Tibial artery (tissue), 4 donors: ENCODE results near the gene SCGN.

Experiments used
- DNase-seq, 2 donors: peaks; one replicate each; pipeline ENCODE4 v3.0.0-alpha.2; 2019
- H3K27ac ChIP-seq, 2 donors: fragments of 200-600 bp; sonication (generic) in 1 of 2; 1 replicate in 1 of 2; 2 replicates in 1 of 2; pipeline ENCODE4 v1.5.1; 2018 to 2019; ENCODE audit warnings: mild to moderate bottlenecking in 1 of 2
- H3K27me3 ChIP-seq, 2 donors: fragments of 200-600 bp; sonication (generic) in 1 of 2; one replicate each; pipeline versions ENCODE4 v1.5.1 to v1.6.0; 2016 to 2019
- H3K36me3 ChIP-seq, 3 donors: fragments of 200-600 bp; sonication (generic) in 2 of 3; one replicate each; pipeline ENCODE4 v1.5.1; 2016 to 2019; ENCODE audit warnings: mild to moderate bottlenecking in 2 of 3
- H3K4me1 ChIP-seq, 4 donors: fragments of 200-600 bp; sonication (generic) in 2 of 4; 1 replicate in 3 of 4; 2 replicates in 1 of 4; pipeline ENCODE4 v1.5.1; 2016 to 2019
- H3K4me3 ChIP-seq, 2 donors: fragments of 200-600 bp; sonication (generic) in 1 of 2; 1 replicate in 1 of 2; 2 replicates in 1 of 2; pipeline ENCODE4 v1.5.1; 2018 to 2019; ENCODE audit warnings: mild to moderate bottlenecking in 2 of 2
- H3K9me3 ChIP-seq, 3 donors: fragments of 200-600 bp; sonication (generic) in 1 of 3; one replicate each; pipeline ENCODE4 v1.5.1; 2016 to 2019
- CTCF ChIP-seq, 2 experiments: fragments of 200-600 bp in 1 of 2; fragments of 450-650 bp in 1 of 2; IDR thresholded peaks; one replicate each; pipeline ENCODE4 v1.5.1; 2017 to 2019; ENCODE audit warnings: antibody characterized with exemption in 2 of 2, mild to moderate bottlenecking in 1 of 2, moderate library complexity in 1 of 2
- intact Hi-C: fragments of 100-400 bp; cut with DNase I; formaldehyde crosslinking; loops from one replicate; pipeline ENCODE4 v1.15.0; 2023; ENCODE audit warnings: low total_unique reads

Gene SCGN

GRCh38 chr6:25639653-25640052 lies 12.4 kb upstream of the SCGN start:
- Histone ChIP-seq H3K27ac (no peak overlapping the region), H3K4me1 (no peaks in the 10 kb centered on the region), H3K9me3 (no peaks in the 10 kb centered on the region), H3K36me3 (no peaks in the 10 kb centered on the region), H3K27me3 (peaks cover 0 to 20% of the 10 kb centered on the region in 2 donors), H3K4me3 (no peak overlapping the region)
- intact Hi-C loops = no loop called here
- DNase-seq = no peak
- no peak for TF ChIP-seq CTCF (IDR thresholded peaks at IDR 0.05)

DNA sequence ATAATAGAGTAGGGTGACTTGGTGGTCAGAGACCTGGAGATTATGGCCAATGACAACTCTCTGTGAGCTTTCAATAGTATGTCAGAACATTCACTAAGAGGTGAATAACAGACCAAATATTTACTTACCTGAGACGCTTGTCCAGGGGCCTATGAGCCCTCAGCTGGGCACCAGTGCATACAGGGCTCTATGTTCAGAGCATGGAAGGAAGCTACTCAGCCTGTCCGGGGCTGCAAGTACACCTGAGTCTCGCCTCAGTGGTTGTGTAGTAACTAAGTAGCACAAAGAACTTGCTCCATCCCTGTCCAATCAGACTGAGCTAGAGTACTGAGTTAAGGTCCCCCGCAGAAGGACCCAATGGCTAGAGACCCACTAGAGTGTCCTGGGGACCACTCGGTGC lies 11.6 kb upstream of the SCGN start:
- peaks cover 0 to 20% of the 10 kb centered on the region in 2 donors for H3K27me3 ChIP-seq
- H3K36me3 ChIP-seq = no peaks in the 10 kb centered on the region
- intact Hi-C loops = no loop called here
- no peak for DNase-seq
- no peak for TF ChIP-seq CTCF (IDR thresholded peaks at IDR 0.05)
- H3K4me1 ChIP-seq = no peaks in the 10 kb centered on the region
- H3K4me3 ChIP-seq = no peak overlapping the region
- H3K9me3 ChIP-seq = no peaks in the 10 kb centered on the region
- no peak overlapping the region for H3K27ac ChIP-seq

GRCh38 chr6:25640891-25641290 lies 11.1 kb upstream of the SCGN start:
- no peak overlapping the region for H3K27ac ChIP-seq
- TF ChIP-seq CTCF (IDR thresholded peaks at IDR 0.05) = no peak
- no peaks in the 10 kb centered on the region for H3K36me3 ChIP-seq
- H3K9me3 ChIP-seq = no peaks in the 10 kb centered on the region
- no peak overlapping the region for H3K4me3 ChIP-seq
- no peak for DNase-seq
- peaks cover 0 to 20% of the 10 kb centered on the region in 2 donors for H3K27me3 ChIP-seq
- intact Hi-C loops = no loop called here
- no peaks in the 10 kb centered on the region for H3K4me1 ChIP-seq

- intact Hi-C loops = no loop called here
- Histone ChIP-seq H3K27me3 (peaks cover 0 to 20% of the 10 kb centered on the region in 2 donors), H3K9me3 (no peaks in the 10 kb centered on the region), H3K4me3 (no peak overlapping the region), H3K27ac (no peak overlapping the region), H3K4me1 (no peaks in the 10 kb centered on the region), H3K36me3 (no peaks in the 10 kb centered on the region)
- TF ChIP-seq CTCF (IDR thresholded peaks at IDR 0.05) = no peak
- DNase-seq = no peak
Observed at GRCh38 chr6:25641377-25641776, 10.6 kb upstream of the SCGN start.

- Histone ChIP-seq H3K9me3 (no peaks in the 10 kb centered on the region), H3K27me3 (peaks cover 0 to 20% of the 10 kb centered on the region in 2 donors), H3K36me3 (no peaks in the 10 kb centered on the region), H3K27ac (no peak overlapping the region), H3K4me1 (no peaks in the 10 kb centered on the region), H3K4me3 (no peak overlapping the region)
- no peak for TF ChIP-seq CTCF (IDR thresholded peaks at IDR 0.05)
- no peak for DNase-seq
- intact Hi-C loops = no loop called here
Observed at GRCh38 chr6:25641940-25642666, 9.9 kb upstream of the SCGN start.
